ENCODE results near the gene PIGO.

DNA sequence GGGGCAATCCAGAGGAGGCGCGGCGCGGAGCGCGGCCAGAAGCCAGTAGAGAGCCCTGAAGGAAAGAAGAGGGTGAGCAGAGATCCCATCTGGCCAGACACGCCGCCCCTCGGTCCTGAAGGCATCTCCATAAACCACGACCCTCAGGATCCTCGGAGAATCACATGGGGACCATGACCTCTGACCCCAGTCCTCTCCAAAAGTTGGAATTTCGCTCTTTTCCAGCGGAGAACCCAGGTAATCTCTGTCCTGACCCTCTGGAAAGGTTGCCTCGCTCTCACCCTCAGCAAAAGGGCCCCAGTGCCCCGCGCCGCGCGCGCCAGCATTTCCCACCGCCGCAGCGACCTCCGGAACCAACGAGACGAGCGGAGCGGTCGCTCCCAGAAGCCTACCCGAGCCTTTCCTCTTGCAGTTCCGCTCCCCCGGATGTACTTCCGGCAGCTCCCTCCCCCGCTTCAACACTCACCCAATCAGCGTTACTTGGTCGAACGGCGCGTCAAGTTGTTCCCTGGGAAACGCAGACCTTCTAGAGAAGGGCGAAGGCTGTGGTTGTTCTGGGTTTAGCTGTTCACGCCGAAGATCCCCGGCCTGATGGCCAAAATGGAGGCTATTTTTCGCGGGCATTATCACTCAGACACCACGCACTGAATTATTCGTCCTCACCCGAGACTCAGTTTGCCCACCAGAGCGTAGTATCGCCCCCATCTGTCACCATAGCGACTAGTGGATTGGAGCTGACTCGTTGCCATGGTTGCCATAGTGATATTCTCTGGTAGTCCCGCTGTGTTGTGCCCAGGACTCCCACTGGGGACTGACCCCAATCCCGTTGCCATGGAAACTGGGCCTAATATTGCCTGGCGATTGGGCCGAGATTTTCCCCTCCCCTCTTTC is 6.6 kb upstream of the PIGO start, which contains the start of gene STOML2:
- TF ChIP-seq, protein P1, sequence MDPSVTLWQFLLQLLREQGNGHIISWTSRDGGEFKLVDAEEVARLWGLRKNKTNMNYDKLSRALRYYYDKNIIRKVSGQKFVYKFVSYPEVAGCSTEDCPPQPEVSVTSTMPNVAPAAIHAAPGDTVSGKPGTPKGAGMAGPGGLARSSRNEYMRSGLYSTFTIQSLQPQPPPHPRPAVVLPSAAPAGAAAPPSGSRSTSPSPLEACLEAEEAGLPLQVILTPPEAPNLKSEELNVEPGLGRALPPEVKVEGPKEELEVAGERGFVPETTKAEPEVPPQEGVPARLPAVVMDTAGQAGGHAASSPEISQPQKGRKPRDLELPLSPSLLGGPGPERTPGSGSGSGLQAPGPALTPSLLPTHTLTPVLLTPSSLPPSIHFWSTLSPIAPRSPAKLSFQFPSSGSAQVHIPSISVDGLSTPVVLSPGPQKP (CRISPR knock-in tag; IDR thresholded peaks at IDR 0.05): no peak
- TF ChIP-seq GTF2A2 (tag; IDR thresholded peaks at IDR 0.05): no peak
- TF ChIP-seq JUN (IDR thresholded peaks at IDR 0.05; ENCODE audit: borderline replicate concordance, low read depth, low read length): no peak
- no peak for TF ChIP-seq JUN (CRISPR knock-in tag; IDR thresholded peaks at IDR 0.05; ENCODE audit: borderline replicate concordance)
- no peak for TF ChIP-seq NCOA4 (IDR thresholded peaks at IDR 0.05; ENCODE audit: partially characterized antibody)
- peak; percentile 81 for TF ChIP-seq KDM5B (IDR thresholded peaks at IDR 0.05; ENCODE audit: insufficient replicate concordance, low read depth, low read length)
- TF ChIP-seq EZH2 (IDR thresholded peaks at IDR 0.05; ENCODE audit: borderline replicate concordance, low read depth, low read length): no peak
- TF ChIP-seq HDAC1 (IDR thresholded peaks at IDR 0.05): peak; percentile 14 to 80; a peak in 2 of 4 replicates
- TF ChIP-seq CREB1 (IDR thresholded peaks at IDR 0.05): no peak
- peak; percentile 59; the same call in 1 of the 2 replicates for TF ChIP-seq CREB1 (CRISPR knock-in tag; IDR thresholded peaks at IDR 0.05)
- TF ChIP-seq, protein P2, sequence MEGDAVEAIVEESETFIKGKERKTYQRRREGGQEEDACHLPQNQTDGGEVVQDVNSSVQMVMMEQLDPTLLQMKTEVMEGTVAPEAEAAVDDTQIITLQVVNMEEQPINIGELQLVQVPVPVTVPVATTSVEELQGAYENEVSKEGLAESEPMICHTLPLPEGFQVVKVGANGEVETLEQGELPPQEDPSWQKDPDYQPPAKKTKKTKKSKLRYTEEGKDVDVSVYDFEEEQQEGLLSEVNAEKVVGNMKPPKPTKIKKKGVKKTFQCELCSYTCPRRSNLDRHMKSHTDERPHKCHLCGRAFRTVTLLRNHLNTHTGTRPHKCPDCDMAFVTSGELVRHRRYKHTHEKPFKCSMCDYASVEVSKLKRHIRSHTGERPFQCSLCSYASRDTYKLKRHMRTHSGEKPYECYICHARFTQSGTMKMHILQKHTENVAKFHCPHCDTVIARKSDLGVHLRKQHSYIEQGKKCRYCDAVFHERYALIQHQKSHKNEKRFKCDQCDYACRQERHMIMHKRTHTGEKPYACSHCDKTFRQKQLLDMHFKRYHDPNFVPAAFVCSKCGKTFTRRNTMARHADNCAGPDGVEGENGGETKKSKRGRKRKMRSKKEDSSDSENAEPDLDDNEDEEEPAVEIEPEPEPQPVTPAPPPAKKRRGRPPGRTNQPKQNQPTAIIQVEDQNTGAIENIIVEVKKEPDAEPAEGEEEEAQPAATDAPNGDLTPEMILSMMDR (IDR thresholded peaks at IDR 0.05 in 2 of 3, conservative IDR thresholded peaks at IDR 0.05 in 1 of 3; ENCODE audit: insufficient read depth in 2 of 3, low read depth in 1 of 3, low read length in 3 of 3): no peak
- no peak for TF ChIP-seq PTRF (tag; IDR thresholded peaks at IDR 0.05)
- no peak for TF ChIP-seq GATAD2A (IDR thresholded peaks at IDR 0.05)
- no peak for TF ChIP-seq TAF15 (IDR thresholded peaks at IDR 0.05; ENCODE audit: low read depth, low read length)
- peak; percentile 80 for TF ChIP-seq POLR2A (conservative IDR thresholded peaks at IDR 0.05)

Data from K562 (cell line).